GM18519 (cell line): ENCODE results near the gene ARRDC1.
"Not testable (repeated sequence)": the region's sequence is repeated elsewhere in the genome, so short reads cannot be mapped to it uniquely, and the experiment has no call there.

Source experiments
- ATAC-seq: cut with Tn5 transposase; IDR thresholded peaks from one replicate; pipeline ENCODE4 v1.9.1; 2021; ENCODE audit warnings: mild to moderate bottlenecking, moderate library complexity; ENCODE audit not compliant: unreplicated experiment, low FRiP score

ARRDC1 gene

GRCh38 chr9:137605121-137606004, at the start of gene ARRDC1:
TSS of gene ARRDC1 (plus strand) at chr9:137605686. CDS start at chr9:137605718, 32 bp downstream.
- no peak for ATAC-seq

- ATAC-seq = no peak
Measured at GRCh38 chr9:137556069-137556838, 49.2 kb upstream of the ARRDC1 start.

GRCh38 chr9:137558127-137558526, 47.4 kb upstream of the ARRDC1 start:
- ATAC-seq = no peak

GRCh38 chr9:137564134-137564533, 41.4 kb upstream of the ARRDC1 start:
- no peak for ATAC-seq

GRCh38 chr9:137564817-137565411, 40.6 kb upstream of the ARRDC1 start:
- no peak for ATAC-seq

- not testable (repeated sequence) for ATAC-seq
Measured at GRCh38 chr9:137568445-137568844, 37.0 kb upstream of the ARRDC1 start.

GRCh38 chr9:137569609-137570203, 35.8 kb upstream of the ARRDC1 start:
- ATAC-seq = no peak

GRCh38 chr9:137570566-137570965, 34.9 kb upstream of the ARRDC1 start:
- ATAC-seq = no peak

GRCh38 chr9:137574192-137574591, 31.3 kb upstream of the ARRDC1 start:
- no peak for ATAC-seq

GRCh38 chr9:137575364-137575715, 30.1 kb upstream of the ARRDC1 start:
- ATAC-seq = no peak

GRCh38 chr9:137575716-137576411, 29.6 kb upstream of the ARRDC1 start:
- no peak for ATAC-seq

- peak; percentile 64 for ATAC-seq
Measured at GRCh38 chr9:137578518-137579258, 26.8 kb upstream of the ARRDC1 start, which contains the start of gene DPH7. TSS of gene DPH7 (minus strand) at chr9:137578925. CDS start at chr9:137578777, 148 bp downstream.

- ATAC-seq = no peak
Measured at GRCh38 chr9:137579259-137579604, 26.3 kb upstream of the ARRDC1 start.

- no peak for ATAC-seq
Measured at GRCh38 chr9:137580209-137580953, 25.1 kb upstream of the ARRDC1 start.

GRCh38 chr9:137580954-137581322, 24.5 kb upstream of the ARRDC1 start:
- ATAC-seq = no peak

- ATAC-seq = no peak
Measured at GRCh38 chr9:137581361-137582285, 23.9 kb upstream of the ARRDC1 start.

GRCh38 chr9:137582286-137582860, 23.1 kb upstream of the ARRDC1 start:
- ATAC-seq = no peak

GRCh38 chr9:137583347-137583746, 22.1 kb upstream of the ARRDC1 start:
- no peak for ATAC-seq
